ENCODE results near the gene MYL9.

Gene MYL9

GRCh38 chr20:36547186-36548005 lies 6.1 kb downstream of the MYL9 start:
- TF ChIP-seq CTCF (conservative IDR thresholded peaks at IDR 0.05) = no peak
- no peak overlapping the region for H3K27ac ChIP-seq

- no peak overlapping the region for H3K27ac ChIP-seq
- peak; percentile 16; the same call in 1 of the 2 replicates for TF ChIP-seq CTCF (conservative IDR thresholded peaks at IDR 0.05)
These were observed 6.6 kb downstream of the MYL9 start for GRCh38 chr20:36548006-36548315.

- no peak overlapping the region for H3K27ac ChIP-seq
- no peak for TF ChIP-seq CTCF (conservative IDR thresholded peaks at IDR 0.05)
These were observed 7.6 kb downstream of the MYL9 start for GRCh38 chr20:36548704-36549627.

- H3K27ac ChIP-seq = no peak overlapping the region
- TF ChIP-seq CTCF (conservative IDR thresholded peaks at IDR 0.05) = no peak
These were observed 8.3 kb downstream of the MYL9 start for GRCh38 chr20:36549628-36549941.

- TF ChIP-seq CTCF (conservative IDR thresholded peaks at IDR 0.05) = no peak
- no peak overlapping the region for H3K27ac ChIP-seq
These were observed 8.8 kb downstream of the MYL9 start for GRCh38 chr20:36549942-36550789.

GRCh38 chr20:36550790-36551299 lies 9.5 kb downstream of the MYL9 start:
- H3K27ac ChIP-seq = no peak overlapping the region
- no peak for TF ChIP-seq CTCF (conservative IDR thresholded peaks at IDR 0.05)
